A549 (cell line): Measurements from ENCODE around the gene BICRA. TPM values are rescaled to one million over a fixed set of nuclear protein-coding genes. Genes with fewer than 3 reads are reported as not detected.

Experiments
- ATAC-seq, 2 experiments: fragments of 200-7000 bp in 1 of 2; fragments of >200 bp in 1 of 2; cut with Nextera tagmentation in 1 of 2; cut with Tn5 transposase in 1 of 2; 3 replicates each; pipeline versions ENCODE4 v1.8.0 to v1.9.1; 2018 to 2020; ENCODE audit warnings: mild to moderate bottlenecking in 1 of 2, moderate library complexity in 1 of 2
- CTCF ChIA-PET: fragments of 300-600 bp; sonication (Branson Sonifier 250); formaldehyde crosslinking; extraction: SDS; loops from one replicate; lab custom pipeline; 2021; ENCODE audit warnings: antibody characterized with exemption, inconsistent platforms; lab: Yijun Ruan, JAX
- POLR2A ChIA-PET: fragments of 350-600 bp; formaldehyde crosslinking; extraction: SDS; loops from one replicate; lab custom pipeline; 2021; ENCODE audit warnings: antibody characterized with exemption, inconsistent platforms; lab: Yijun Ruan, JAX
- DNase-seq, 2 experiments: peaks; one replicate each; pipeline versions ENCODE4 v3.0.0 to v3.0.0-alpha.2; 2011 to 2016; ENCODE audit warnings: low read depth in 1 of 2, low spot score in 1 of 2
- FAIRE-seq: peaks from 2 replicates; lab custom pipeline; 2011; peaks lifted over from hg19 to GRCh38; lab: Jason Lieb, UNC
- H3K27ac ChIP-seq, 2 experiments: fragments of >200 bp; sonication (Bioruptor Twin); formaldehyde crosslinking; 3 replicates each; pipeline ENCODE4 v1.5.1; 2016 to 2017
- H3K4me1 ChIP-seq: fragments of >200 bp; sonication (Bioruptor Twin); formaldehyde crosslinking; 3 replicates; pipeline ENCODE4 v1.6.1; 2016
- H3K4me2 ChIP-seq: fragments of >200 bp; sonication (Bioruptor Twin); formaldehyde crosslinking; 3 replicates; pipeline ENCODE4 v1.6.1; 2016
- H3K4me3 ChIP-seq: fragments of >200 bp; sonication (Bioruptor Twin); formaldehyde crosslinking; 3 replicates; pipeline ENCODE4 v1.5.1; 2016
- H3K9me3 ChIP-seq: fragments of >200 bp; sonication (Bioruptor Twin); formaldehyde crosslinking; 3 replicates; pipeline ENCODE4 v1.6.1; 2016
- CBX2 ChIP-seq: fragments of 200-600 bp; sonication (generic); IDR thresholded peaks from 2 replicates; pipeline ENCODE4 v1.6.1; 2016; ENCODE audit warnings: low read depth, mild to moderate bottlenecking, borderline replicate concordance
- CHD2 ChIP-seq: fragments of 150-350 bp; IDR thresholded peaks from 2 replicates; pipeline ENCODE4 v1.6.1; 2014; ENCODE audit warnings: low read length; ENCODE audit not compliant: partially characterized antibody
- EHF ChIP-seq: fragments of 250-450 bp; sonication (Bioruptor Pico); IDR thresholded peaks from 2 replicates; pipeline ENCODE4 v1.5.0; 2020; ENCODE audit warnings: mild to moderate bottlenecking
- ESRRA ChIP-seq: fragments of 150-350 bp; IDR thresholded peaks from 2 replicates; pipeline ENCODE4 v1.6.1; 2014; ENCODE audit warnings: mild to moderate bottlenecking, low read length, borderline replicate concordance
- FOSB ChIP-seq: fragments of 250-450 bp; sonication (Bioruptor Pico); IDR thresholded peaks from 2 replicates; pipeline ENCODE4 v1.5.0; 2020; ENCODE audit warnings: mild to moderate bottlenecking, moderate library complexity
- FOXS1 ChIP-seq: fragments of 250-450 bp; sonication (Bioruptor Pico); IDR thresholded peaks from 2 replicates; pipeline ENCODE4 v1.5.0; 2020; ENCODE audit warnings: mild to moderate bottlenecking, moderate library complexity
- HDAC2 ChIP-seq: fragments of 200-600 bp; sonication (generic); IDR thresholded peaks from 2 replicates; pipeline ENCODE4 v1.6.1; 2016
- HEYL ChIP-seq: fragments of 250-450 bp; sonication (Bioruptor Pico); IDR thresholded peaks from 2 replicates; pipeline ENCODE4 v1.8.0; 2021; ENCODE audit warnings: mild to moderate bottlenecking, moderate library complexity
- HOXA7 ChIP-seq: fragments of 250-450 bp; sonication (Bioruptor Pico); IDR thresholded peaks from 2 replicates; pipeline ENCODE4 v1.5.0; 2020; ENCODE audit warnings: mild to moderate bottlenecking, moderate library complexity
- MAFK ChIP-seq: fragments of 450-650 bp; IDR thresholded peaks from 2 replicates; pipeline ENCODE4 v1.6.1; 2014; ENCODE audit not compliant: partially characterized antibody
- MYC ChIP-seq: IDR thresholded peaks from 2 replicates; pipeline ENCODE4 v1.6.1; 2012; ENCODE audit warnings: mild to moderate bottlenecking, inconsistent platforms, low read length, improper control_type of control experiment, borderline replicate concordance
- NPAS2 ChIP-seq: fragments of 250-450 bp; sonication (Bioruptor Pico); IDR thresholded peaks from 2 replicates; pipeline ENCODE4 v1.8.0; 2022; ENCODE audit warnings: mild to moderate bottlenecking, moderate library complexity, borderline replicate concordance
- PHF8 ChIP-seq: fragments of 200-600 bp; sonication (generic); IDR thresholded peaks from 2 replicates; pipeline ENCODE4 v1.6.1; 2016; ENCODE audit warnings: low read depth, mild to moderate bottlenecking, antibody characterized with exemption, moderate library complexity, borderline replicate concordance
- POLR2A ChIP-seq: IDR thresholded peaks from 2 replicates; pipeline ENCODE4 v1.6.1; 2012; ENCODE audit warnings: mild to moderate bottlenecking, low read length
- RCOR1 ChIP-seq: fragments of 150-350 bp; IDR thresholded peaks from 2 replicates; pipeline ENCODE4 v1.6.1; 2014; ENCODE audit warnings: antibody characterized with exemption, low read length, low read depth
- RFX5 ChIP-seq: fragments of 450-650 bp; IDR thresholded peaks from 2 replicates; pipeline ENCODE4 v1.7.1; 2014; ENCODE audit warnings: antibody characterized with exemption, mild to moderate bottlenecking, moderate library complexity
- RNF2 ChIP-seq: fragments of 200-600 bp; sonication (generic); IDR thresholded peaks from 2 replicates; pipeline ENCODE4 v1.6.1; 2016; ENCODE audit warnings: low read depth, mild to moderate bottlenecking, antibody characterized with exemption, moderate library complexity, borderline replicate concordance
- SMC3 ChIP-seq: fragments of >200 bp; sonication (Bioruptor Twin); formaldehyde crosslinking; IDR thresholded peaks from 3 replicates; pipeline ENCODE4 v1.6.1; 2018; ENCODE audit warnings: inconsistent platforms
- SREBF2 ChIP-seq: fragments of 450-650 bp; IDR thresholded peaks from 2 replicates; pipeline ENCODE4 v1.6.1; 2014; ENCODE audit warnings: mild to moderate bottlenecking, moderate library complexity
- TFCP2L1 ChIP-seq: fragments of 250-450 bp; sonication (Bioruptor Pico); IDR thresholded peaks from 2 replicates; pipeline ENCODE4 v1.5.0; 2021; ENCODE audit warnings: mild to moderate bottlenecking
- TP53 ChIP-seq: fragments of 250-450 bp; sonication (Bioruptor Pico); IDR thresholded peaks from 2 replicates; pipeline ENCODE4 v1.5.0; 2021; ENCODE audit warnings: mild to moderate bottlenecking, moderate library complexity
- ZC3H11A ChIP-seq: fragments of 450-650 bp; IDR thresholded peaks from 2 replicates; pipeline ENCODE4 v1.6.1; 2014; ENCODE audit warnings: antibody characterized with exemption, mild to moderate bottlenecking
- ZFP36 ChIP-seq: fragments of 450-650 bp; IDR thresholded peaks from 2 replicates; pipeline ENCODE4 v1.6.1; 2014; ENCODE audit warnings: borderline replicate concordance; ENCODE audit not compliant: partially characterized antibody
- WGBS: methylation state at CpG from one replicate; pipeline ENCODE4 v1.1.6; 2017; ENCODE audit errors: missing lambda C conversion rate; 5-methylcytosine and 5-hydroxymethylcytosine counted together
- polyA plus RNA-seq, 4 experiments: library from polyadenylated mRNA; depleted of rRNA in 3 of 4; stranded (reverse); fragments of >200 nt; fragmentation: RNase III in 1 of 4; extraction: RNeasy Plus Mini Kit Qiagen cat#74134 plus additional on column Dnase treatment in 1 of 4; gene quantifications; 2 replicates in 3 of 4; 3 replicates in 1 of 4; pipeline ENCODE4 v1.2.3, GENCODE V29; 2011 to 2017
- TF ChIP-seq, protein P1 (sequence below): fragments of >200 bp; sonication (Bioruptor Twin); formaldehyde crosslinking; IDR thresholded peaks from 2 replicates; pipeline ENCODE4 v1.6.1; 2016
- TF ChIP-seq, protein P2 (sequence below): fragments of 450-650 bp; IDR thresholded peaks from 2 replicates; pipeline ENCODE4 v1.6.1; 2014; ENCODE audit warnings: antibody characterized with exemption
- TF ChIP-seq, protein P3 (sequence below): fragments of >200 bp; sonication (Bioruptor Twin); formaldehyde crosslinking; IDR thresholded peaks from 3 replicates; pipeline ENCODE4 v1.6.1; 2016
- TF ChIP-seq, protein P4 (sequence below): fragments of >200 bp; sonication (Bioruptor Twin); formaldehyde crosslinking; IDR thresholded peaks from 3 replicates; pipeline ENCODE4 v1.5.1; 2016
- TF ChIP-seq, protein P5 (sequence below): fragments of 250-450 bp; sonication (Bioruptor Pico); IDR thresholded peaks from 2 replicates; pipeline ENCODE4 v1.5.0; 2020; ENCODE audit warnings: low read depth, mild to moderate bottlenecking, moderate library complexity
- TF ChIP-seq, protein P6 (sequence below): fragments of 150-350 bp; IDR thresholded peaks from 2 replicates; pipeline ENCODE4 v1.6.1; 2014; ENCODE audit warnings: low read depth, mild to moderate bottlenecking, low read length

BICRA gene
- polyA plus RNA-seq, 2 of the 4 experiments (the other 2 are of a cell fraction), result 0.83 to 12.4 TPM

DNA sequence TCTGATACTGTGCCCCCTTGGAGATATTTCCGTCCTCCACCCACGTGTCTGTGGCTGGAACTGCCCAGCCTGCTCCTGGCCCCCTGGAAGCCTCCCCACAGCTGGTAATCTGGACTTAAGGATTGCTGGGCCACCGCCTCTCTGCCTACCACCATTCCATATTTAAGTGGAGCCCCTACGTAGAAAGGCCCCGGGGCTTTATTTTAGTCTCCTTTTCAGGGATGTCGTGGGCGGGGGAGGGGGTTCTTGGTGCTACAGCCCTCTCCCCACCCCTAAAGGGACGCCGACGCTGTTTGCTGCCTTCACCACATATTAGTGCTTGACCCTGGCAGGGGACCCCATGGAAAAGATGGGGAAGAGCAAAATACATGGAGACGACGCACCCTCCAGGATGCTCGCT, 133.7 kb downstream of the BICRA start:
- Histone ChIP-seq H3K27ac (peak overlapping the region; percentile 95 to 96), H3K4me1 (peaks cover 33% of the 10 kb centered on the region), H3K4me3 (peak overlapping the region; percentile 39; the same call in 2 of the 3 replicates), H3K4me2 (peak overlapping the region; percentile 72), H3K9me3 (no peaks in the 10 kb centered on the region)
- ATAC-seq (peak in 1 of 2 experiments; percentile 3; a peak in 1 of 6 replicates), FAIRE-seq (no peak), DNase-seq (no peak)
- POLR2A ChIA-PET, result interaction anchor here (1.0 to 4.5 kb wide), 4 partner anchors 9 to 30 kb away, joined by 3 to 69 read pairs (median 12); partner anchors contain the start of gene EHD2
- TF ChIP-seq FOXS1 (CRISPR knock-in tag), result no peak
- no peak for TF ChIP-seq HDAC2
- no peak for TF ChIP-seq POLR2A
- no peak for TF ChIP-seq RFX5
- TF ChIP-seq EHF (CRISPR knock-in tag), result no peak
- TF ChIP-seq, protein P1, sequence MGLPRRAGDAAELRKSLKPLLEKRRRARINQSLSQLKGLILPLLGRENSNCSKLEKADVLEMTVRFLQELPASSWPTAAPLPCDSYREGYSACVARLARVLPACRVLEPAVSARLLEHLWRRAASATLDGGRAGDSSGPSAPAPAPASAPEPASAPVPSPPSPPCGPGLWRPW, result no peak
- TF ChIP-seq HOXA7 (CRISPR knock-in tag), result no peak
- no peak for TF ChIP-seq MYC
- TF ChIP-seq CHD2, result no peak
- CTCF ChIA-PET, result interaction anchor here (0.7 to 42.0 kb wide), 17 partner anchors 8 to 307 kb away, joined by 3 to 1389 read pairs (median 6); partner anchors contain the start of gene EHD2
- WGBS, result 43% methylated on average over 13 of the region's 13 CpGs

DNA sequence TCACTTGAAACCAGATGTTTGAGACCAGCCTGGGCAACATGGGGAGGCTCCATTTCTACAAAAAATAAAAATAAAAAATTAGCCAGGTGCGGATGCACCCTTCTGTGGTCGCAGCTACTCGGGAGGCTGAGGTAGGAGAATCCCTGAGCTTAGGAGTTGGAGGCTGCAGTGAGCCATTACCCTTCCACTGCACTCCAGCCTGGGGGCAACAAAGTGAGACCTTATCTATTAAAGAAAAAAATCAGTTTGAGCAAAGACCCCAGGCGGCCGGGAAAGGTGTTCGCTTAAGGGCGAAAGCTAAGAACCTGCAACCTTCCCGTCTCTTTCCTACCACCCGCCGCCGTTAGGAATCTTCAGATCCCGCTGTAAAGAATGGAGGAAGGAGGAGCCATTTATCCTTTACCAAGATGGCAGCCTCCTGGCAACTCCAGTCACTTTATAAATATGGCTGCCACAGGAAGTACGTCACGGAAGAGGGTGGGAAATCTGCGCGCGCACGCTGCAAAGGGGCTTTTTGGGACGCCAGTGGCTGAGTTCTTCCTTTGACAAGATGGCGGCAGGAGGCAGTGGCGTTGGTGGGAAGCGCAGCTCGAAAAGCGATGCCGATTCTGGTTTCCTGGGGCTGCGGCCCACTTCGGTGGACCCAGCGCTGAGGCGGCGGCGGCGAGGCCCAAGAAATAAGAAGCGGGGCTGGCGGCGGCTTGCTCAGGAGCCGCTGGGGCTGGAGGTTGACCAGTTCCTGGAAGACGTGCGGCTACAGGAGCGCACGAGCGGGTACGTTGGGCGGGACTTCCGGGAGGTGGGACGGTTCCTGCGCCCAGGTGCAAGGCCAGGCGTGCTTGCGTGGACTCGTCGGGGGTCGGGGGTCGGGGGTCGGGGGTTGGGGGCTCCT, 136.3 kb downstream of the BICRA start, which contains the start of gene NOP53:
Gene NOP53 (plus strand): TSS at position 537 of the 892 bp plus-strand sequence. CDS start 14 bp downstream, at position 551.
- Histone ChIP-seq H3K4me2 (peak within 1 kb of the TSS; percentile 72), H3K4me3 (peak within 1 kb of the TSS; percentile 56), H3K9me3 (no peaks in the 10 kb centered on the region), H3K4me1 (peaks cover 33% of the 10 kb centered on the region), H3K27ac (peak within 1 kb of the TSS; percentile 95 to 96)
- CTCF ChIA-PET, result interaction anchor here (0.7 to 42.0 kb wide), 10 partner anchors 10 to 309 kb away, joined by 3 to 1389 read pairs (median 6); partner anchors contain the start of gene EHD2
- POLR2A ChIA-PET, result interaction anchor here (0.6 to 4.5 kb wide), 12 partner anchors 10 to 430 kb away, joined by 3 to 69 read pairs (median 3); partner anchors contain the start of gene EHD2
- FAIRE-seq (no peak), ATAC-seq (peak; percentile 64 to 75), DNase-seq (peak; percentile 99)
- WGBS, result 2% methylated on average over 43 of the region's 53 CpGs
- peak; percentile 84 for TF ChIP-seq TFCP2L1 (CRISPR knock-in tag)
- TF ChIP-seq ZC3H11A, result no peak
- TF ChIP-seq RCOR1, result no peak
- peak; percentile 96 for TF ChIP-seq TP53
- no peak for TF ChIP-seq SREBF2
- TF ChIP-seq, protein P2, sequence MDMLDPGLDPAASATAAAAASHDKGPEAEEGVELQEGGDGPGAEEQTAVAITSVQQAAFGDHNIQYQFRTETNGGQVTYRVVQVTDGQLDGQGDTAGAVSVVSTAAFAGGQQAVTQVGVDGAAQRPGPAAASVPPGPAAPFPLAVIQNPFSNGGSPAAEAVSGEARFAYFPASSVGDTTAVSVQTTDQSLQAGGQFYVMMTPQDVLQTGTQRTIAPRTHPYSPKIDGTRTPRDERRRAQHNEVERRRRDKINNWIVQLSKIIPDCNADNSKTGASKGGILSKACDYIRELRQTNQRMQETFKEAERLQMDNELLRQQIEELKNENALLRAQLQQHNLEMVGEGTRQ, result no peak
- TF ChIP-seq HOXA7 (CRISPR knock-in tag), result peak; percentile 95
- TF ChIP-seq HEYL (CRISPR knock-in tag), result peak; percentile 82; the same call in 1 of the 2 replicates
- TF ChIP-seq, protein P3, sequence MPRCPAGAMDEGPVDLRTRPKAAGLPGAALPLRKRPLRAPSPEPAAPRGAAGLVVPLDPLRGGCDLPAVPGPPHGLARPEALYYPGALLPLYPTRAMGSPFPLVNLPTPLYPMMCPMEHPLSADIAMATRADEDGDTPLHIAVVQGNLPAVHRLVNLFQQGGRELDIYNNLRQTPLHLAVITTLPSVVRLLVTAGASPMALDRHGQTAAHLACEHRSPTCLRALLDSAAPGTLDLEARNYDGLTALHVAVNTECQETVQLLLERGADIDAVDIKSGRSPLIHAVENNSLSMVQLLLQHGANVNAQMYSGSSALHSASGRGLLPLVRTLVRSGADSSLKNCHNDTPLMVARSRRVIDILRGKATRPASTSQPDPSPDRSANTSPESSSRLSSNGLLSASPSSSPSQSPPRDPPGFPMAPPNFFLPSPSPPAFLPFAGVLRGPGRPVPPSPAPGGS, result peak; percentile 96; the same call in 2 of the 3 replicates
- no peak for TF ChIP-seq NPAS2 (CRISPR knock-in tag)
- no peak for TF ChIP-seq MAFK
- no peak for TF ChIP-seq ESRRA
- peak; percentile 95 for TF ChIP-seq FOSB (CRISPR knock-in tag)
- peak; percentile 68; the same call in 1 of the 2 replicates for TF ChIP-seq MYC
- peak; percentile 90 for TF ChIP-seq PHF8
- TF ChIP-seq ZFP36, result no peak
- TF ChIP-seq, protein P4, sequence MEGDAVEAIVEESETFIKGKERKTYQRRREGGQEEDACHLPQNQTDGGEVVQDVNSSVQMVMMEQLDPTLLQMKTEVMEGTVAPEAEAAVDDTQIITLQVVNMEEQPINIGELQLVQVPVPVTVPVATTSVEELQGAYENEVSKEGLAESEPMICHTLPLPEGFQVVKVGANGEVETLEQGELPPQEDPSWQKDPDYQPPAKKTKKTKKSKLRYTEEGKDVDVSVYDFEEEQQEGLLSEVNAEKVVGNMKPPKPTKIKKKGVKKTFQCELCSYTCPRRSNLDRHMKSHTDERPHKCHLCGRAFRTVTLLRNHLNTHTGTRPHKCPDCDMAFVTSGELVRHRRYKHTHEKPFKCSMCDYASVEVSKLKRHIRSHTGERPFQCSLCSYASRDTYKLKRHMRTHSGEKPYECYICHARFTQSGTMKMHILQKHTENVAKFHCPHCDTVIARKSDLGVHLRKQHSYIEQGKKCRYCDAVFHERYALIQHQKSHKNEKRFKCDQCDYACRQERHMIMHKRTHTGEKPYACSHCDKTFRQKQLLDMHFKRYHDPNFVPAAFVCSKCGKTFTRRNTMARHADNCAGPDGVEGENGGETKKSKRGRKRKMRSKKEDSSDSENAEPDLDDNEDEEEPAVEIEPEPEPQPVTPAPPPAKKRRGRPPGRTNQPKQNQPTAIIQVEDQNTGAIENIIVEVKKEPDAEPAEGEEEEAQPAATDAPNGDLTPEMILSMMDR, result no peak
- no peak for TF ChIP-seq RNF2
- TF ChIP-seq, protein P5, sequence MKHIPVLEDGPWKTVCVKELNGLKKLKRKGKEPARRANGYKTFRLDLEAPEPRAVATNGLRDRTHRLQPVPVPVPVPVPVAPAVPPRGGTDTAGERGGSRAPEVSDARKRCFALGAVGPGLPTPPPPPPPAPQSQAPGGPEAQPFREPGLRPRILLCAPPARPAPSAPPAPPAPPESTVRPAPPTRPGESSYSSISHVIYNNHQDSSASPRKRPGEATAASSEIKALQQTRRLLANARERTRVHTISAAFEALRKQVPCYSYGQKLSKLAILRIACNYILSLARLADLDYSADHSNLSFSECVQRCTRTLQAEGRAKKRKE (CRISPR knock-in tag), result peak; percentile 80
- TF ChIP-seq CBX2, result no peak
- TF ChIP-seq FOXS1 (CRISPR knock-in tag), result peak; percentile 92
- TF ChIP-seq CHD2, result no peak
- TF ChIP-seq, protein P6, sequence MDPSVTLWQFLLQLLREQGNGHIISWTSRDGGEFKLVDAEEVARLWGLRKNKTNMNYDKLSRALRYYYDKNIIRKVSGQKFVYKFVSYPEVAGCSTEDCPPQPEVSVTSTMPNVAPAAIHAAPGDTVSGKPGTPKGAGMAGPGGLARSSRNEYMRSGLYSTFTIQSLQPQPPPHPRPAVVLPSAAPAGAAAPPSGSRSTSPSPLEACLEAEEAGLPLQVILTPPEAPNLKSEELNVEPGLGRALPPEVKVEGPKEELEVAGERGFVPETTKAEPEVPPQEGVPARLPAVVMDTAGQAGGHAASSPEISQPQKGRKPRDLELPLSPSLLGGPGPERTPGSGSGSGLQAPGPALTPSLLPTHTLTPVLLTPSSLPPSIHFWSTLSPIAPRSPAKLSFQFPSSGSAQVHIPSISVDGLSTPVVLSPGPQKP, result no peak
- TF ChIP-seq RFX5, result peak; percentile 60; the same call in 1 of the 2 replicates
- TF ChIP-seq SMC3, result no peak
